Suprapubic skin (tissue), 4 donors: ENCODE results near the gene CNIH3.

Experiments used
- EP300 ChIP-seq: sonication (generic); formaldehyde crosslinking; IDR thresholded peaks from one replicate; pipeline ENCODE4 v1.6.1; 2017; ENCODE audit warnings: antibody characterized with exemption
- POLR2AphosphoS5 ChIP-seq, 3 donors: sonication (generic); formaldehyde crosslinking; IDR thresholded peaks; one replicate each; pipeline ENCODE4 v1.6.1; 2017; ENCODE audit warnings: antibody characterized with exemption in 3 of 3
- TF ChIP-seq, protein P1 (sequence below), 2 donors: fragments of 200-600 bp in 1 of 2; fragments of 450-650 bp in 1 of 2; sonication (generic) in 1 of 2; IDR thresholded peaks; one replicate each; pipeline ENCODE4 v1.5.1; 2016 to 2019; ENCODE audit warnings: antibody characterized with exemption in 2 of 2, mild to moderate bottlenecking in 1 of 2, moderate library complexity in 1 of 2

DNA sequence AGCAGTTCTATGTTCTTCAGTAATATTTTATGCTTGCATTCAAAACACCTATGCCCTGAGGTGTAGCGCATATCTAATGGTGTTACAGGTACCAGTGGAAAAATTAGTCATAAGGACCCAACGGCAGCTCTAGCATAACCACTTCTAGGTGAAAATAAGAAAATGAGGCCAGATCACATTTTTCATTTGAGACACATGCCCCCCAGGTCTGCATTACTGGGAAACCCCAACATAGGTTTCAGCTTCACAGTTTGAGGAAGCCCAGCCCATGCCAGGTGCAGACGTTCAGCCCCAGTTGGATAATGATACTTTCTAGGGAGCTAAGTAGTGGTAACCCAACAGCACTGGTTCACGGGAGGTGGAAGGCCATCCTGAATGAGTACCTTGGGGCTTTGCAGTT lies 129.8 kb downstream of the CNIH3 start:
- TF ChIP-seq, protein P1, sequence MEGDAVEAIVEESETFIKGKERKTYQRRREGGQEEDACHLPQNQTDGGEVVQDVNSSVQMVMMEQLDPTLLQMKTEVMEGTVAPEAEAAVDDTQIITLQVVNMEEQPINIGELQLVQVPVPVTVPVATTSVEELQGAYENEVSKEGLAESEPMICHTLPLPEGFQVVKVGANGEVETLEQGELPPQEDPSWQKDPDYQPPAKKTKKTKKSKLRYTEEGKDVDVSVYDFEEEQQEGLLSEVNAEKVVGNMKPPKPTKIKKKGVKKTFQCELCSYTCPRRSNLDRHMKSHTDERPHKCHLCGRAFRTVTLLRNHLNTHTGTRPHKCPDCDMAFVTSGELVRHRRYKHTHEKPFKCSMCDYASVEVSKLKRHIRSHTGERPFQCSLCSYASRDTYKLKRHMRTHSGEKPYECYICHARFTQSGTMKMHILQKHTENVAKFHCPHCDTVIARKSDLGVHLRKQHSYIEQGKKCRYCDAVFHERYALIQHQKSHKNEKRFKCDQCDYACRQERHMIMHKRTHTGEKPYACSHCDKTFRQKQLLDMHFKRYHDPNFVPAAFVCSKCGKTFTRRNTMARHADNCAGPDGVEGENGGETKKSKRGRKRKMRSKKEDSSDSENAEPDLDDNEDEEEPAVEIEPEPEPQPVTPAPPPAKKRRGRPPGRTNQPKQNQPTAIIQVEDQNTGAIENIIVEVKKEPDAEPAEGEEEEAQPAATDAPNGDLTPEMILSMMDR (IDR thresholded peaks at IDR 0.05): no peak
- TF ChIP-seq EP300: no peak
- TF ChIP-seq POLR2AphosphoS5 (IDR thresholded peaks at IDR 0.05): no peak
